ENCODE data around the gene MYL6.

MYL6 gene

DNA sequence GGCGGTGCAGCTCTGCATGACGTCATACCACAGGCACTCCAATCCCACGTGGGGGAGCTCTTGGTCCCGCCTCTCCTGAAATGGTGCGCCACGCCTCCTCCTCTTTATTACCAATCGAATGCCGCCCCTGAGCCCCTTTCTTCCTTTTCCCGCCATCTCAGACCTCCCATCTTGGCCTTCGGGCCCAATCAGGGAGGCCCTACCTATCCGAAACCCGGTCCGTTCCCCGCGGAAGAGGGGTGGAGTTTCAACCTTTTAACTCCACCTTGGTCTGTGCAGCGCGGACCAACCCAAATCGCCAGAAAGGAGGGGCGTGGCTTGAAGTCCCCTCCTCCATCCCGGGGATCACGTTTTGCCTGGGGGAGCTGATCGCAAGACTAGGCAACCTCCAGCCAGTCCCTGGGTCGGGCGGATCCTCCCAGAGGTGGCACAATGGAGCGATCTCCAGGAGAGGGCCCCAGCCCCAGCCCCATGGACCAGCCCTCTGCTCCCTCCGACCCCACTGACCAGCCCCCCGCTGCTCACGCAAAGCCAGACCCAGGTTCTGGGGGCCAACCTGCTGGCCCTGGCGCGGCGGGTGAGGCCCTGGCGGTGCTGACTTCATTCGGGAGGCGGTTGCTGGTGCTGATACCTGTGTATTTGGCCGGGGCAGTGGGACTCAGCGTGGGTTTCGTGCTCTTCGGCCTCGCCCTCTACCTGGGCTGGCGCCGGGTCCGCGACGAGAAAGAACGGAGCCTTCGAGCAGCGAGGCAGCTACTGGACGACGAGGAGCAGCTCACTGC, 30.1 kb upstream of the MYL6 start, which contains the start of gene ESYT1 (continued):
- TF ChIP-seq ZNF324 (tag by site-specific recombination; IDR thresholded peaks at IDR 0.05) (peak; percentile 46; the same call in 1 of the 2 replicates), ZNF529 (tag by site-specific recombination; IDR thresholded peaks at IDR 0.05; ENCODE audit: insufficient replicate concordance) (no peak), MZF1 (tag by site-specific recombination; IDR thresholded peaks at IDR 0.05; ENCODE audit: borderline replicate concordance) (no peak), ZNF2 (tag by site-specific recombination; IDR thresholded peaks at IDR 0.05) (peak; percentile 50), HOXD13 (CRISPR knock-in tag; IDR thresholded peaks at IDR 0.05; ENCODE audit: borderline replicate concordance) (no peak), ZNF548 (tag by site-specific recombination; IDR thresholded peaks at IDR 0.05) (no peak)
- TF ChIP-seq, protein P1, sequence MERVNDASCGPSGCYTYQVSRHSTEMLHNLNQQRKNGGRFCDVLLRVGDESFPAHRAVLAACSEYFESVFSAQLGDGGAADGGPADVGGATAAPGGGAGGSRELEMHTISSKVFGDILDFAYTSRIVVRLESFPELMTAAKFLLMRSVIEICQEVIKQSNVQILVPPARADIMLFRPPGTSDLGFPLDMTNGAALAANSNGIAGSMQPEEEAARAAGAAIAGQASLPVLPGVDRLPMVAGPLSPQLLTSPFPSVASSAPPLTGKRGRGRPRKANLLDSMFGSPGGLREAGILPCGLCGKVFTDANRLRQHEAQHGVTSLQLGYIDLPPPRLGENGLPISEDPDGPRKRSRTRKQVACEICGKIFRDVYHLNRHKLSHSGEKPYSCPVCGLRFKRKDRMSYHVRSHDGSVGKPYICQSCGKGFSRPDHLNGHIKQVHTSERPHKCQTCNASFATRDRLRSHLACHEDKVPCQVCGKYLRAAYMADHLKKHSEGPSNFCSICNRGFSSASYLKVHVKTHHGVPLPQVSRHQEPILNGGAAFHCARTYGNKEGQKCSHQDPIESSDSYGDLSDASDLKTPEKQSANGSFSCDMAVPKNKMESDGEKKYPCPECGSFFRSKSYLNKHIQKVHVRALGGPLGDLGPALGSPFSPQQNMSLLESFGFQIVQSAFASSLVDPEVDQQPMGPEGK (tag by site-specific recombination; IDR thresholded peaks at IDR 0.05), result peak; percentile 87

DNA sequence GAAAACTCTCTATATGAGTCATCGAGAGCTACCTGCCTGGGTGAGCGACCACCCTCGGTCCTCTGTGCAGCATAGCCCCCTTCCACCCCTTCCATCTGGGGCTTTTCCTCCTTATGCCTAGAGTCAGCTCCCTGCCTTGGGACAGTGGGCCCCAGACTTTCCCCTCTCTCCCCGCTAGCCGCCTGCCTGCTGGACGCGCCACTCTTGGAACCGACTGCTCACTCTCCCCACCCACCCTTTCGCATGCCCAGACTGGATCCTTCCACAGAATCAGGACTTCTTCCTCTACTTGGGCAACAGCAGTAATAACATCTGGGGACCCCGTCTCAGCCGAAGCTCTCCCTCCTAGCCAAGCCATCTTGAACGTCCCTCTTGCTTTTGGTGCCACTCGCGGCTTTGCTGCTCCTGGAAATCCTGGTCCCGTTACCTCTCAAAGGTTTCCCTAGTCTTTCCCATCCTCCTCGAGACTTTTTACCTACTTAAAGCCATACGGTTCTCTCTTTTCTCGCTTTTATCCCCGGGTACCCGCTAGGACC, 29.4 kb upstream of the MYL6 start:
- peaks cover 15 to 40% of the 10 kb centered on the region in 2 experiments; a peak in 2 of 3 replicates for H3K36me3 ChIP-seq (ENCODE audit: control insufficient read depth in 2 of 2, insufficient read depth in 1 of 2, low read length in 2 of 2)
- peak overlapping the region; percentile 80 for H3K4me3 ChIP-seq (ENCODE audit: low read depth, low read length)
- CTCF ChIA-PET, result interaction anchor here (0.5 to 6.8 kb wide), 14 partner anchors 8 to 1135 kb away, joined by 3 to 65 read pairs (median 3); partner anchors contain the start of genes MYL6, RPL41, SMARCC2 and ZC3H10
- H3K9me3 ChIP-seq (ENCODE audit: control insufficient read depth, insufficient read depth, low read depth, low read length), result no peaks in the 10 kb centered on the region
- TF ChIP-seq, protein P2, sequence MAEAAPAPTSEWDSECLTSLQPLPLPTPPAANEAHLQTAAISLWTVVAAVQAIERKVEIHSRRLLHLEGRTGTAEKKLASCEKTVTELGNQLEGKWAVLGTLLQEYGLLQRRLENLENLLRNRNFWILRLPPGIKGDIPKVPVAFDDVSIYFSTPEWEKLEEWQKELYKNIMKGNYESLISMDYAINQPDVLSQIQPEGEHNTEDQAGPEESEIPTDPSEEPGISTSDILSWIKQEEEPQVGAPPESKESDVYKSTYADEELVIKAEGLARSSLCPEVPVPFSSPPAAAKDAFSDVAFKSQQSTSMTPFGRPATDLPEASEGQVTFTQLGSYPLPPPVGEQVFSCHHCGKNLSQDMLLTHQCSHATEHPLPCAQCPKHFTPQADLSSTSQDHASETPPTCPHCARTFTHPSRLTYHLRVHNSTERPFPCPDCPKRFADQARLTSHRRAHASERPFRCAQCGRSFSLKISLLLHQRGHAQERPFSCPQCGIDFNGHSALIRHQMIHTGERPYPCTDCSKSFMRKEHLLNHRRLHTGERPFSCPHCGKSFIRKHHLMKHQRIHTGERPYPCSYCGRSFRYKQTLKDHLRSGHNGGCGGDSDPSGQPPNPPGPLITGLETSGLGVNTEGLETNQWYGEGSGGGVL (tag by site-specific recombination; IDR thresholded peaks at IDR 0.05), result 0 out of 2 replicates have a peak, but pooled peaks have one; percentile 12
- TF ChIP-seq, protein P3, sequence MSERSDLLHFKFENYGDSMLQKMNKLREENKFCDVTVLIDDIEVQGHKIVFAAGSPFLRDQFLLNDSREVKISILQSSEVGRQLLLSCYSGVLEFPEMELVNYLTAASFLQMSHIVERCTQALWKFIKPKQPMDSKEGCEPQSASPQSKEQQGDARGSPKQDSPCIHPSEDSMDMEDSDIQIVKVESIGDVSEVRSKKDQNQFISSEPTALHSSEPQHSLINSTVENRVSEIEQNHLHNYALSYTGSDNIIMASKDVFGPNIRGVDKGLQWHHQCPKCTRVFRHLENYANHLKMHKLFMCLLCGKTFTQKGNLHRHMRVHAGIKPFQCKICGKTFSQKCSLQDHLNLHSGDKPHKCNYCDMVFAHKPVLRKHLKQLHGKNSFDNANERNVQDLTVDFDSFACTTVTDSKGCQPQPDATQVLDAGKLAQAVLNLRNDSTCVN (tag by site-specific recombination; optimal IDR thresholded peaks at IDR 0.05), result peak; percentile 12
- TF ChIP-seq, protein P4, sequence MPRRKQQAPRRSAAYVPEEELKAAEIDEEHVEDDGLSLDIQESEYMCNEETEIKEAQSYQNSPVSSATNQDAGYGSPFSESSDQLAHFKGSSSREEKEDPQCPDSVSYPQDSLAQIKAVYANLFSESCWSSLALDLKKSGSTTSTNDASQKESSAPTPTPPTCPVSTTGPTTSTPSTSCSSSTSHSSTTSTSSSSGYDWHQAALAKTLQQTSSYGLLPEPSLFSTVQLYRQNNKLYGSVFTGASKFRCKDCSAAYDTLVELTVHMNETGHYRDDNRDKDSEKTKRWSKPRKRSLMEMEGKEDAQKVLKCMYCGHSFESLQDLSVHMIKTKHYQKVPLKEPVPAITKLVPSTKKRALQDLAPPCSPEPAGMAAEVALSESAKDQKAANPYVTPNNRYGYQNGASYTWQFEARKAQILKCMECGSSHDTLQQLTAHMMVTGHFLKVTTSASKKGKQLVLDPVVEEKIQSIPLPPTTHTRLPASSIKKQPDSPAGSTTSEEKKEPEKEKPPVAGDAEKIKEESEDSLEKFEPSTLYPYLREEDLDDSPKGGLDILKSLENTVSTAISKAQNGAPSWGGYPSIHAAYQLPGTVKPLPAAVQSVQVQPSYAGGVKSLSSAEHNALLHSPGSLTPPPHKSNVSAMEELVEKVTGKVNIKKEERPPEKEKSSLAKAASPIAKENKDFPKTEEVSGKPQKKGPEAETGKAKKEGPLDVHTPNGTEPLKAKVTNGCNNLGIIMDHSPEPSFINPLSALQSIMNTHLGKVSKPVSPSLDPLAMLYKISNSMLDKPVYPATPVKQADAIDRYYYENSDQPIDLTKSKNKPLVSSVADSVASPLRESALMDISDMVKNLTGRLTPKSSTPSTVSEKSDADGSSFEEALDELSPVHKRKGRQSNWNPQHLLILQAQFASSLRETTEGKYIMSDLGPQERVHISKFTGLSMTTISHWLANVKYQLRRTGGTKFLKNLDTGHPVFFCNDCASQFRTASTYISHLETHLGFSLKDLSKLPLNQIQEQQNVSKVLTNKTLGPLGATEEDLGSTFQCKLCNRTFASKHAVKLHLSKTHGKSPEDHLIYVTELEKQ (tag by site-specific recombination; IDR thresholded peaks at IDR 0.05; ENCODE audit: borderline replicate concordance), result 0 out of 2 replicates have a peak, but pooled peaks have one; percentile 15
- no peak for TF ChIP-seq ZNF600 (tag by site-specific recombination; IDR thresholded peaks at IDR 0.05)
- TF ChIP-seq, protein P5, sequence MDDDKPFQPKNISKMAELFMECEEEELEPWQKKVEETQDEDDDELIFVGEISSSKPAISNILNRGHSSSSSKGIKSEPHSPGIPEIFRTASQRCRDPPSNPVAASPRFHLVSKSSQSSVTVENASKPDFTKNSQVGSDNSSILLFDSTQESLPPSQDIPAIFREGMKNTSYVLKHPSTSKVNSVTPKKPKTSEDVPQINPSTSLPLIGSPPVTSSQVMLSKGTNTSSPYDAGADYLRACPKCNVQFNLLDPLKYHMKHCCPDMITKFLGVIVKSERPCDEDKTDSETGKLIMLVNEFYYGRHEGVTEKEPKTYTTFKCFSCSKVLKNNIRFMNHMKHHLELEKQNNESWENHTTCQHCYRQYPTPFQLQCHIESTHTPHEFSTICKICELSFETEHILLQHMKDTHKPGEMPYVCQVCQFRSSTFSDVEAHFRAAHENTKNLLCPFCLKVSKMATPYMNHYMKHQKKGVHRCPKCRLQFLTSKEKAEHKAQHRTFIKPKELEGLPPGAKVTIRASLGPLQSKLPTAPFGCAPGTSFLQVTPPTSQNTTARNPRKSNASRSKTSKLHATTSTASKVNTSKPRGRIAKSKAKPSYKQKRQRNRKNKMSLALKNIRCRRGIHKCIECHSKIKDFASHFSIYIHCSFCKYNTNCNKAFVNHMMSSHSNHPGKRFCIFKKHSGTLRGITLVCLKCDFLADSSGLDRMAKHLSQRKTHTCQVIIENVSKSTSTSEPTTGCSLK (tag by site-specific recombination; IDR thresholded peaks at IDR 0.05), result no peak
- TF ChIP-seq ZNF335 (tag by site-specific recombination; conservative IDR thresholded peaks at IDR 0.05), result peak; percentile 72
- no peak for TF ChIP-seq ZNF768 (tag by site-specific recombination; IDR thresholded peaks at IDR 0.05)
- no peak for TF ChIP-seq ZNF560 (tag by site-specific recombination; IDR thresholded peaks at IDR 0.05; ENCODE audit: borderline replicate concordance)
- TF ChIP-seq YY2 (tag by site-specific recombination; IDR thresholded peaks at IDR 0.05), result 0 out of 2 replicates have a peak, but pooled peaks have one; percentile 4
- TF ChIP-seq ZNF366 (tag by site-specific recombination; conservative IDR thresholded peaks at IDR 0.05), result no peak
- no peak for TF ChIP-seq ZNF521 (tag by site-specific recombination; IDR thresholded peaks at IDR 0.05)
- TF ChIP-seq ZFP69B (tag by site-specific recombination; IDR thresholded peaks at IDR 0.05), result peak; percentile 80
- peak; percentile 61; the same call in 1 of the 2 replicates for TF ChIP-seq PRDM1 (tag by site-specific recombination; IDR thresholded peaks at IDR 0.05)
- TF ChIP-seq, protein P6, sequence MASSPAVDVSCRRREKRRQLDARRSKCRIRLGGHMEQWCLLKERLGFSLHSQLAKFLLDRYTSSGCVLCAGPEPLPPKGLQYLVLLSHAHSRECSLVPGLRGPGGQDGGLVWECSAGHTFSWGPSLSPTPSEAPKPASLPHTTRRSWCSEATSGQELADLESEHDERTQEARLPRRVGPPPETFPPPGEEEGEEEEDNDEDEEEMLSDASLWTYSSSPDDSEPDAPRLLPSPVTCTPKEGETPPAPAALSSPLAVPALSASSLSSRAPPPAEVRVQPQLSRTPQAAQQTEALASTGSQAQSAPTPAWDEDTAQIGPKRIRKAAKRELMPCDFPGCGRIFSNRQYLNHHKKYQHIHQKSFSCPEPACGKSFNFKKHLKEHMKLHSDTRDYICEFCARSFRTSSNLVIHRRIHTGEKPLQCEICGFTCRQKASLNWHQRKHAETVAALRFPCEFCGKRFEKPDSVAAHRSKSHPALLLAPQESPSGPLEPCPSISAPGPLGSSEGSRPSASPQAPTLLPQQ (tag by site-specific recombination; IDR thresholded peaks at IDR 0.05), result peak; percentile 86
- H3K4me1 ChIP-seq (ENCODE audit: control insufficient read depth, insufficient read depth, low read length), result peaks cover 9% of the 10 kb centered on the region
- peak overlapping the region; percentile 57; the same call in 1 of the 2 replicates for H3K27ac ChIP-seq (ENCODE audit: extremely low read depth, low read depth, low read length)
- POLR2A ChIA-PET, result interaction anchor here (0.6 to 3.8 kb wide), 22 partner anchors 10 to 500 kb away, joined by 3 to 99 read pairs (median 9); partner anchors contain the start of genes MYL6, MYL6B, ORMDL2 and PA2G4
